22Rv1 (cell line): ENCODE data around the gene STAT4.

Experiments used
- CTCF ChIP-seq: fragments of 450-650 bp; IDR thresholded peaks from 2 replicates; pipeline ENCODE4 v1.5.1; 2017; ENCODE audit warnings: mild to moderate bottlenecking
- ZFX ChIP-seq: fragments of 450-650 bp; IDR thresholded peaks from 2 replicates; pipeline ENCODE4 v1.6.1; 2017; ENCODE audit warnings: antibody characterized with exemption, borderline replicate concordance

DNA sequence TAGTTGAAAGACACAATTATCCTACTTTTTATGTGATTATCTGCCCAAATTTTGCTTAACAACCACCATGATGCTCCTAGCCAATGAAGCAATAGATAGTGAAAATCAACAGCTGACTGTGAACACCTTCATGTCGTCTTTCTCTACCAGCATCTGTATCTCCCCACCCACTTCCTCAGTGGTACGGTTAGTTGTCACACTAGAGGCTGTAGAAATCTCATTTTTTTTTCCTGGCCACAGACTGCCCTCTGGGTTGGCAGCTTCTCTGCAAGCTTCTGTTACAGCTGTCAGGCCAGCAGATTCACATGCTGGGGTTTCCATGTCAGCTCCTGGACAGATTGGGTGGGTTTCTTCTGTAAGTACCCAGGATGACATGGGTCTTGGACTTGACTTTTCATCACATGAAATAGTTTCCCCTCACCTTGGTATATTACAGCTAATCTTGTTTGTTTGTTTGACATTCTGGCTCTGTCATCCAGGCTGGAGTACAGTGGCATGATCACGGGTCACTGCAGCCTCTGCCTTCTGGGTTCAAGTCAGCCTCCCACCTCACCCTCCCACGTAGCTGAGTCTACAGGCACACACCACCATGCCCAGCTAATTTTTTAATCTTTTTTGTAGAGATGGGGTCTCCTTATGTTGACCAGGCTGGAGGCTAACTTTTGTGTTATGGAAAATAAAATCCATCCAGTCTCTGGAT lies 24.3 kb downstream of the STAT4 start:
- no peak for TF ChIP-seq CTCF
- no peak for TF ChIP-seq ZFX
